ENCODE measurements around the gene RAP1A.

RAP1A gene
- total RNA-seq = 50.4 to 55.2 reads per million in 2 donors

DNA sequence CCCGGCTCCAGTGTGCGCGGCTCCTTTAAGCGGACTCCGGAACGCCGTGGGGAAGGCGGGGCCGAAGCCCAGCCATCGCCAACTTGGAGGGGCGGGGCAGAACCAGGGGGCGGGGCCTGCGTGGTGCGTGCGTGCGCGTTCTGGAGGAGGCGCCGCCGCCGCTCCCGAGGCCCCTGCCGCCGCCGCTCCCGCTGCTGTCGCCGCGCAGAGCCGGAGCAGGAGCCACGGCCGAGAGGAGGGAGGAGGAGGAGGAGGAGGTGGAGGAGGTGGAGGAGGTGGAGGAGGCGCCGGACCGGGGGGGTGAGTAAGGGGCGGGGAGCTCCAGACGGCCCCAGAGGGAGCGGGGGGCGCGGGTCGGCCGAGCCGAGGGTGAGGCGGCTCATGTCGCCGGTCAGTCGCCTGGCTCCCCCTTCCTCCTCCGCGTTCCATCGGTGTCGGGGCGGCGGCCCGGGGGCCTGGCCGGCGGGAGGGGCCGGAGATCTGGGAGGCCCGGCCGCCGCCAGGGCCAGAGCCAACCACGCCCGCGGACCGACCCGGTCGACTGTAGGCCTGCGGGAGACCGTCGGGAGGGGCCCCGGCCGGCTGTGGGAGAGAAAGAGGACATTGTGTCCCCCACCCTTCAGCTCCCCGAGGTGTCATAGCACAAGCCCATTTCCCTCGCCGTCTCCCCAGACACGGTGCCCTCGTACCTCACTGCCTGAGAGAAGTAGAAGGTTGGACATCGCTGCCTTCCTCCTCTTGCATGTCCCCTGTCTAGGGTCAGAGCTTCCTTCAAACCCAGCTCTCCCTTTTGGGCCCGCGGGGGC, at the start of gene RAP1A:
Gene RAP1A, plus strand, starts transcription at position 155 of the 806 bp plus-strand sequence. CDS start 71,572 bp downstream, outside the sequence.
- peak; percentile 88 for DNase-seq

DNA sequence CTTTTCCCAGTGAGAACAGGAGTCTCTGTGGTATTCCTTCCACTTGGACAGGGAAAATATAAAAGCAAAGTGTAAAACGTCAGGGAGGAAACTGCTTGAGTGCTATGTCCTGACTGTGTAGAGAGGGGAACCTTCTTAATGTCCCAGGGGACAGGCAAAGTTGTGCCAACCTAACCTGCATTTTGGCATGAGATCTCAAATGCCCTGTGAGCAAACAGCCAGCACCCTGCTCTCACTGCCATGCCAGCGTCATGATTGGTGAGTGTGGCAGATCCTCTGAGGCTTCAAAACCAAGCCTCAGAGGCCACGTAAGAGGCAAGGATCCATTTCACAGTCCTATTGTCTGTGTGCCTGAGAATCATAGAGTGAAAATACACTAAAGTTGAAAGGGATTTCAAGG, 49.7 kb upstream of the RAP1A start:
- DNase-seq = no peak

DNA sequence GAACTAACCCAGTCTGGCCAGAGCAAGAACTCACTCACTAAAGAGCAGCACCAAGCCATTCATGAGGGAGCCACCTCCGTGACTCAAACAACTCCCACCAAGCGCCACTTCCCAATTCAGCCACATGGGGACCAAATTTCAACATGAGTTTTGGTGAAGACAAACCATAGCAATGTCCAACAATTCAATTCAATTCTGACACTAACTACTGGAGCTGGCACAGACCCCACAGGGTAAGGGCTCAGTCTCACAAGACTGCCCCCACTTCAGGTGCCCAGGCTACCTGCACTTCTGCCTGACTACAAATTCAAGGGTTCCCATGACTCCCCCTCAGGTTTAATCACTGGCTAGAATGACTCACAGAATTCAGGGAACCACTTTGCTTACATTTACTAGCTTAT, 48.8 kb upstream of the RAP1A start:
- no peak for DNase-seq

DNA sequence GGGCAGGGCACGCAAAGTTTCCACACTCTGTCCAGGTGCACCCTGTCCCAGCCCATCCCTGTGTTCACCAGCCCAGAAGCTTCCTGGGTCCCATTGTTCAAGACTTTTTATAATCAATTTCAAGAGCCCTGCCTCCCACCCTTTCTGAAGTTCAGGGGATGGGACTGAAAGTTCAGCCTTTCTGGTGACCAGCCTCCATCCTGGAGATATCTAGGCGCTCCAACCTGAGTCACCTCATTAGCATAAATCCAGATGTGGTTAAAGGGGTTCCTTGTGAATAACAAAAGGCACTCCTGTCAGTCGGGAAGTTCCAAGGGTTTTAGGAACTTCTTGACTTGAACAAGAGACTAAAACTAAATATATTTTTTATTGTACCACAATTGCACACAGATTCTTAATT, 48.4 kb upstream of the RAP1A start:
- DNase-seq = no peak

DNA sequence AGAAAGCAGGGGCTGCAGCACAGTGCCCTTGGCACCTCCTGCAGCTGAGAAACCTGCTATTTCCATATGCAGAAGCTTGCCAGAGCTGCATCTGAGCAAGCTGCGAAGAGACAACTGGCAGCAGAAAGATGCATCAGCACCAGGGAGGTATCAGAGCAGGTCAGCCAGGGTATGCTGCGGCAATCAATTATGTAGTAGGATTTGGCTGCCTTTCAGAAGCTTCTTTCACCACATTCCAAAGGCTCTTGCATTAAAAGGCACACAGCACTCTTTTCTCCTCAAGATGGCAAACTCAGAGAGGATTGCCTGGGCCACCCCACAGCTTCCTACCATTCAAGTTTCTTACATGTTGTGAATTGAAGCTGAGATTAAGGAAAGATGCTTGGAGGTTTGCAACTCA, 47.6 kb upstream of the RAP1A start:
- DNase-seq = no peak

DNA sequence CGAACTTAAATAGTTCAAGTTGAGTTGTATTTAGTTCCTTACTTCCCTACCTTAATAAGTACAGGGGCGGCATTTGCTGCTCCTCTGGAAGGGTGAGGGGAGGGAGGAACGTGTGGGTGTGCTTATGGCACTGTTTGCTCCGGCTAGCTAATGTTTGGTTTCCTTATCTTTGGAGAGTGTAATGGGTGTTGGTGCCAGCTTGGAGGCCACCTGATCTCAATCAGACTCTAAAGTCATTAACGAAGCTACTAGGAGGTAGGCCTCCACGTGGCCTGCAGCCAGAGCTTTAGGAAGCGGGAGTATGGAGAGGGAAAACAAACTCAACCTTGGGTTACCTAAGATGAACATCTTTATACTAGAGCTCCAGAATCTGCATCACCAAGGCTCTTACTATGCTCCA, 43.0 kb upstream of the RAP1A start:
- no peak for DNase-seq

DNA sequence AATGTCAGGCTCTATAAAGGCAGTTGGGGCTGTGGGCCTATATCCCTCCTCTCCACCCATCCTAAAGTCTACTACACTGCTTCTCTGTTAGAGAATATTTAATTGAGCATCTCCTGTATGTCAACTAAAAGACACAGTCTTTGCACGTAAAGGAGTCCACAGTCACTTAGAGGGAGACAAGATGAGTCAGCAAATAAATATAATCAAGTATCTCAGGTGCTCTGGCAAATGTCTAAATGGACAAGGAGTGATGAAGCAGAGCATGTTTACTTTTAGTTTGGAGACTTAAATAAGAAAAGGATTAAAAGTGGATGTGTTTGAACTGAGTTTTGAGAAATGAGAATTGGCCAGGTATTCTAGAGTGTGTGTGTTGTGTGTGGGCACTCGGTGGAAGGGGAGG, 41.8 kb upstream of the RAP1A start:
- no peak for DNase-seq

DNA sequence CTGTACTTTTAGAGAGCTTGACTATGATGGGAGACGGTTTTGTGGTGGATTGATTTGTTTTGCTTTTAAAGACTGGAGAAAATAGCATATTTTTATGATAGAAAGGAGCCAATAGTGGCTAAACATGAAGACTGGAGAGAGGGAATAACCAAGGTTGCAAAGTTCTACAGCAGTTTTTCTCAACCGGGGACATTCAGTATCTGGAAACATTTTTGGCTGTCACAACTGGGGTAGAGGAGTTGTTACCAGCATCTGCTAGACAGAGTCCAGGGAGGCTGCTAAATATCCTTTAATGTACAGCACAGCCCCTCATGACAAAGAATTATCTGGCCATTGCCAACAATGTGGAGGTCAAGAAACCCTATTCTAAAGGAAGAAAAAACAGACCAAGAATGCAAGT, 38.4 kb upstream of the RAP1A start:
- DNase-seq = no peak

DNA sequence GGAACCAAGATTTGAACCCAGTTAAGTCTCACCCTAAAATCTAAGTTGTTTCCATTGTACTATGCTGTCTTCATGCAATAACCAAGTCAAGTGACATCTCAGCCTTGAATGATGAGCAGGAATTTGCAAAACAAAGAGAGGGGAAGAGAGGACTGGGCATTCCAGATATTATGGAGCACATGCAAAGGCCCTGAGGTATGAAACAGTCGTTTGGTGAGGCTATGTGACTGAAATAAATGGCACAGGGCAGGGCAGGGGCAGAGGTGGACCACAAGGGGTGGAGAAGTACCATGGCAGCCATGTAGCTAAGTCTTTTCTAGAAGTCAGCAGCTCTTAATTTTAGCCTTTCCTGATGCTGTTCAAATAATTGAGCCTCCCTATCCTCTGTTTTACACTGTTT, 37.6 kb upstream of the RAP1A start:
- no peak for DNase-seq

DNA sequence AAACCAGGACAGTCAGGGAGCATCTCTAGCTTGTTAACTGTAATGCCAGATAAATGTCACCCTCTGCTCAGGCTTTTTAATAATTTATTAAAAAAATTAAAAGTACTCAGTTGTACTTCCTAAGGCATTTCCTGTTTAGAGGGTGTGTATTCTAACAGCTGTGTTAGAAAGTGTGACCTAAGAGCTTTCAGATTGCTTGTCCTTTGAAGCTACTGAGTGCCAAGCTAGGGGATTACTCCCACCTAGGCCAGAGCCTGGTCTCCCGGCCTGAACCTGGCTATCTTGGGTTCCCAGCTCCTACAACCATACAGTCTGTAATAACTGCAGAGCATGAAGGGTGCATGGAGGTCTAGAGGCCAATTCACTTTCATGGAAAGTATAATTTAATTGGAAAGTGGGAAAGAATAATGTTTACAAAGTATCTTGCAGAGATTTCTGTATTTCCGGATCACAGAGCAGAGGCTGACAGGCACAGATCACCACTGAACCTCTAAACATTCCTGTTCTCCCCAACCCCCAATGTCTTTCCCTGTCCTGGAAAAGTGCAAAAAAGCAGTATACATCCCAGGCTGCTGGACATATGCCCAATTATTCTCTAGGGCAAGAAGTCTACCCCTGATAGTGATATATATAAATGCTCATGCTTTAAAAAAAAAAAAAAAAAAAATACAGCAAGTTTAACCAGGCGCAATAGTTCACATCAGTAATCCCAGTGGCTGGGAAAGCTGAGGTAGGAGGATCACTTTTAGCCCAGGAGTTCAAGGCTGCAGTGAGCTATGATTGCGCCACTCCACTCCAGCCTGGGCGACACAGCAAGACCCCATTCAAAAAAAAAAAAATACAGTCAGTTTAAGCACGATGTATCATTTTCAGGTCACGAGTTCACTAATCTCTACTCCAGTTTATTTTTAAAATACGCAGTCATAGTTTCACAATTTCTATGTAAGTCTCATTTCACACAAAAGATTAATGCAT, 36.7 kb upstream of the RAP1A start:
- DNase-seq = no peak

DNA sequence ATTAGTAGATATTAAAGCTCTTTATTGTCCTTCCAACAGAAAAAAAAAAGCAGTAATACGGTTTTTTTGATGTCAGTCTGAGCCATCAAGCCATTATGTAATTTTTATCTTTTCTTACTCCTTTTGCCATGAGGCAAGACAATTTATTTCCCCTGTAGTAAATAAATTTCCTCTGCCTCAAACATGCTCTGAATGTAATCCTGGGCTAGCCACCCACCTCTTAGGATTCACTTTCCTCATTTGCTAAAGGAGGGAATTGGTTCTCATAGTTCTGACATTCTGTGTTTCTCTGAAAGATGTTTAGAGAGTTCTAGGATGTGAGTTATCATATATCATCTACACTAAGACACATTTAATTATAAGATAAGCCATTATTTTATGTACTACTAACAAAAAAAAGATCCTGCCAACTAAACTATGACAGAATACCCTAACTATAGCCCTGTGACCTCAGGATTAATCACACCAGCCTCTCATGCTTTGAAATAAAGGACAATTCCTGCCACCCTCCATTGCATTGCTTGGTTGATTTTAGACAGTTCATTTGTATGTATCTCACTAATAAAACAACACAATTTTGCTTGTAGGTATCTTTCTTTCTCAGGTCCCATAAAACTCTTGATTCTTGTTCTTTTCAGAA, 34.0 kb upstream of the RAP1A start:
- DNase-seq = no peak

DNA sequence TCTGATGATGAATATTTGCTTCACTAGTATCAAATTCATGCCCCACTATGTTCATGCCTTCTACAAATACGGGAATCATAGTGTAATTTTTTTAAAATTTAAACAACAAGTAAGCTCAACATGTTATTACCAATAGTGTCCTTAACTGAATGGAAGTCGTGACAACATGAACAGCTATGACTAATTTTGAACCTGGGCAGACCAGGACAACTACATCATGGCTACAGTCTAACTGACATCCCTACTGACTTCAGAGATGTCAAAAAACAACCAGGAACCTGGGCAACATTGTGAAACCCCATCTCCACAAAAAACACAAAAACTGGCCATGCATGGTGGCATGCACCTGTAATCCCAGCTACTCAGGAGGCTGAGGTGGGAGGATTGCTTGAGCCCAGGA, 33.5 kb upstream of the RAP1A start:
- no peak for DNase-seq

DNA sequence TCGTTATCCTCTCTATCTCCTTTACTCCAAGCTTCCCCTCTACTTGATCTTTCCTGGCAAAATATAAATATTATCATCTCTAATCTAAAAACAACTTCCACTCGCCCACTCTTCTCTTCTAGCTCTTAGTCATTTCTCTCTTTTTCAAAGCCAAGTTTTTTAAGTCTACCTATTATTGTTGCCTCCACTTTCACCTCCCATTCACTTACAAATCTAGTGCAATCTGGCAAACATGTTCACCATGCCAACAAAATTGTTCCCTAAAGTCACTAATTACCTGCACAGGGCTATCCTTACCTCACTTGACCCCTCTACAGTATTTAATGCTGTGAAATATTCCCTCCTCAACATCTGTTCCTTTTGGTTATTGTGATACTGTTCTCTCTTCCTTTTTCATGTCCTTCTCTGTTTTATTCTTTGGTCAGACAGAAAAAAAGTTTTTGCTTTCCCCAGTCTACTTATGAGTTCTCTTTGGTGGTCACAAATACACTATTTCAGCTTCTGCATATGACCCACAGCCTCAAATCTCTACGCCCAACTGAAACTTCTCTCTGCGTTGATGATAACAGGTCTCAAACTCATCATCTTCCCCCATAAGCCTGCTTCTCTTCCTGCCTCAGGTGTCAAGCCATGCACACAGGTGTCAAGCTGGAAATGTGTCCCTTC, 31.9 kb upstream of the RAP1A start:
- no peak for DNase-seq

DNA sequence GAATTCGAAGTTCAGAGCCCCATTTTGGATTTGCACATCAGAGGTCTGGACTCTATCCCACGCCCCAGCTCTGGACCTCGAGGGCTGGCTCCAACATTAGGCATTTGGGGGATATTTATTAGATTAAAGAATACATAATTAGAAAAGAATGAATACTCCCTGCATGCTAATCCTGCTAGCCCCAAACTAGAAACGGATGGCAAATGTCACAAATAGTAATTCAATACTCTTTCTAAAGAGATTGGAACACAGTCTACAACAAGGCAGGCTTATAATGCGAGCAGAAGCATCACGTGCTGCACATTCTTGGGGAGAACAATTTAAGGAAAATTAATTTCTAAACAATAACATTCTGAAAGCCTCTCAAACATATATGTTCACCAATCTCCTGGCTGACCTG, 27.7 kb upstream of the RAP1A start:
- no peak for DNase-seq

DNA sequence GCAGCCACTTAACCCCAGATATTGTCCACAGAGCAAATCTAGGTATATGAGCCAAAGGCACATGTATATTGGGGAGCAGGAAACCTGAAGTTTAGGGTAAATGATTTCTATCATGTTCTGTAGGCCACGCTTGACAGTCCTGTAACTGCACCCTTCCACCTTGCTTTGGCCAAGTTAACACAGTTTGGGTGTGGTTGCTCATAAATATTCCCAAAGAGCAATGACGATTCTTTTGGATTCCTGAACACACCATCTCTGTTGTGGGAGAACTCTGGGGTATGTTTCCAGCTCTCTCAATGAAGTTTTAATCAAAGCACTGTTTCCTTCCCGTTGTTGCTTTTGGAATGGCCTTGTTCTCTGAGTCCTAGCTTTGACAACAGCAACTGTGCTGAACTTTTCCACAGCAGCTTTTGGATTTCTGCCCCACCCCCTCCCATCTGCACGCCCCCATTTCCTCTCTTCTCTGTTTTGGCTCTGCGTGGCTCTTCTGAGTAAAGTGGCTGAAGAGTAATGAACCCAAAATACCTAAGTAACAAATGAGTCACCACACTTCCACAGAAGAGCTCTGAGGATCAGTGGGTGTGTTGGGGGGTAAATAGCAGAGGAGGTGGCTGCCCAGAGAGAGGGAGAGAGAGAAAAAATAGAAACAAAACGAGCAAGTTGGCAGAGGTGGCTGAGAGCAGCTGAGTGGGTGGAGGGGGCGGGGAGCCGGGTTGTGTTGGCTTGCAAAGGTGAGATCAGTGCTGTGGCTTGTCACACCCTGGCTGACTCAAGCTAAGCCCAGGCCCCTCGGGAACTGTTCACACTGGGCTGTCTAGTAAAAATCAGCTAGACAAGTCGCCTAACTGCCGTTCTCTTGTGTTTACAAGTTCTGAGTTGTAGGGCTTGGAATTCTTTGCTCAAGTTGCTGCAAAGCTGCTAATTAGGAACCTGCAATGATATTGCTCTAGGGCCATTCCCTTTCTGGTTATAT, 26.9 kb upstream of the RAP1A start:
- peak; percentile 68 for DNase-seq

DNA sequence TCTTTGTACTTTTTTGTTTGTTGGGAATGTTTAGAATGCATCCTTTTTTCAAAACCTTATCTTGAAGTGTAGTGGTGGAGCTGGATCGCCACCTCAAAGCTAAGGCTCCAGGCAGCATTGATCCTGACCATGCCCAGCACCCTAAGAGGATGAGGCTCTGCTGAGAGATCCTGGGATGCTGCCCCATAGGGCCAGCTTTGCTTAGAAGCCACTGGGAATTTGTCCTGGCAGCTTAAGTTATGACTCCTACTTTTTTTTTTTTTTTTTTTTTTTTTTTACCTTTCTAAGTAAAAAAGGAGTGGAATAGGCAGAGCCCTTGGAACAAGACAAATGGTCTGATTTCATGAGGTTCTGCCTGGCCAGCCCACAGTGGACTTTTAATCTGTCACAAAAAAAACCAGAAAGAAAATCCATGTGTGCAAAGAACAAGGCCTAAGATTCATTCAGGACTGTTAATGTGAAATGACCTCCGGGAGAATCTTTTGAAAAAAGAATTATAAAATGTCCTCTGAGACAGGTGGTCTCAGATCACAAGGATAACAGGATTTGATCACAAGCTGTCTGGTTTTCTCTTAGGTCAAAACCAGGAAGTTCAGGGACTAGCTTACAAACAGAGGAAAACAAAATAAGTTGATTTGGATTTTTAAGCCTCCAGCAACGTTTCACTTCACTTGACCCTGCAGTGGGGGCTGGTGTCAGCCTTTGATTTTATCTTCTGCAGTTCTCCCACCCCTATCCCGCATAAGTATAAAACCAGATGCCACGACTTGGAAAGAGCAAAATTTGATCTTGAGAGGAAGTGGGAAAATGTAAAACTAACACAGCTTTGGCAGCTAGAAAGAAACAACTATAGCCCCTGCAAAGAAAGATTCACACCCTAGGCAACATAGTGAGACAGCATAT, 25.9 kb upstream of the RAP1A start:
- DNase-seq = no peak

DNA sequence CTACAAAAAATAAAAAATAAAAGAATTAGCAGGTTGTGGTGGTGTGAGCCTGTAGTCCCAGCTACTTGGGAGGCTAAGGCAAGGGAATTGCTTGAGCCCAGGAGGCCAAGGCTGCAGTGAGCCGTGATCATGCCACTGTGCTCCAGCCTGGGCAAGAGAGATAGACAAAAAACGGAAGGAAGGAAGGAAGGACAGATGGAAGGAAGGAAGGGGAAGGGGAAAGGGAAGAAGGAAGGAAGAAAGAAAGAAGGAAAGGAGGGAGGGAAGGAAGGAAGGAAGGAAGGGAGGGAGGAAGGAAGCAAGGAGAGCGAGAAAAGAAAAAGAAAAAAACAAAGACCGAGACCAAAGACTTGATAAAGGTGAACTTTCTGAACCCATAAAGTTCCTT, 25.3 kb upstream of the RAP1A start:
- DNase-seq = no peak

DNA sequence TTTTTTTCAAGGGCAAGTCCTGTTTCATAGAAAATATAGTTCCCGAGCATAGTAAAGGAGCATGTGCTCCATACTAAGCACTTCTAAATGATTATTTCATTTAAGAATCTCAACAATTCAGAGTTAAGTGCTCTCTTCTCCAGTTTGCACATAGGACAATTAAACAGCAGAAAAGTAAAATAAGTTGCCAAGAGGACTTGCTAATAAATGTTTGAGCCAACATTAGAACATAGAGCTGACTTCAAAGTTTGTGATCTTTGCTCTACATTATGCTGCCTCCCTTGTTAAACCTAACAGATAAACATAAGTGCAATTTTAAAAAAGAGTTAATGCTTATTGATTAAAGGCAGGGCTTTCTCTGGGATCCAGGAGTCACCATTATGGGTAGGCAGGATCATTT, 23.8 kb upstream of the RAP1A start:
- DNase-seq = no peak

DNA sequence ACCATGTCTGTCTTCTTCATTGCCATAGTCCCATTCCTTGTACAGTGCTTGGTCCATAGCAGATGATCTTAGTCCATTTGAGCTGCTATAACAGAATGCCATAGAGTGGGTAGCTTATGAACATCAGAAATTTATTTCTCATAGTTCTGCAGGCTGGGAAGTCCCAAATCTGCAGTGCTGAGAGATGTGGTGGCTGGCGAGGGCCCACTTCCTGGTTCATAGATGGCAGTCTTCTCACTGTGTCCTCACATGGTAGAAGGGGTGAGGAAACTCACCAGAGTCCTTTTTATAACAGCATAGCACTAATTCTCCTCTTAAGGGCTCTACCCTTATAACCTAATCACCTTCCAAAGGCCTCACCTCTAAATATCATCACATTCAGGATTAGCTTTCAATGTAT, 23.1 kb upstream of the RAP1A start:
- DNase-seq = no peak

DNA sequence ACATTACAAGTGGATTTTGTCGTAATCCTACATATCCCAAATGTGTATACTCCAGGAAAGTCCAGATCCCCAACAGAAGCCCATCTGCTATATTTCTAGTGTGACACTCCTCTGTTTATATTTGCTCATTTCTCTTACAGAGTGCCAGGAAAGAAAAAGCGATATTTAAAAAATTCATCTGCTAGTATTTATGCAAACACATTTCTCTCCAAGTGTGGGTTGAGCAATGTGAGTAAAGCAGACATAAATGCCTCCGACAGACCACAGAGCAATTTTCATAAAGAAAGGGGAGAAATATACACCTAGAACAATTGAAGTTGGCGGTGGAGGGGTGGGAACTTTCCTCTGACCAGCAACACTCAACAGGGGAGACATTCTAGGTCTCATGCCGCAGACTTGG, 22.2 kb upstream of the RAP1A start:
- DNase-seq = no peak

DNA sequence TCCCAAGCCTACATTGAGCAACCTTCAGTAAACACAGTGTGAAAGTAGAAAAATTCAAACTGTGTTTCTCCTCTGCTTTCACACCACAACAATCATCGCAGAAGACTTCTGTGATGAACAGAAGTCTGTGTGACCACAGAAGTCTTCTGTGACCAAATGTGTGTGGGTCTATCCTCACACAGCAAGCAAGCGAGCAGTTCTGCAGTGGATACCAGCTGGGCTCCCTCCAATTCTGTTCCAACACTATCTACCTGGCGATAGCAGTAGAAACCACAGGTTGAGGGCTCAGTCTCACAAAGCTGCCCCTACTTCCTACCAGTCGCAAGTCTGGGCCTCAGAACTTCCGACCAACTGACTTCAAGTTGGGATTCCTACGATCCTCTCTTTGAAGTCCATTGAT, 21.0 kb upstream of the RAP1A start:
- DNase-seq = no peak

All from activated gamma-delta T cell (primary cell).